Measurements from ENCODE around the gene NKX1-2. TPM values are rescaled to one million over a fixed set of nuclear protein-coding genes. Genes with fewer than 3 reads are reported as not detected.

The NKX1-2 gene
- total RNA-seq, 6 donors from 2014 or later: 0.09 TPM; not detected in 5

DNA sequence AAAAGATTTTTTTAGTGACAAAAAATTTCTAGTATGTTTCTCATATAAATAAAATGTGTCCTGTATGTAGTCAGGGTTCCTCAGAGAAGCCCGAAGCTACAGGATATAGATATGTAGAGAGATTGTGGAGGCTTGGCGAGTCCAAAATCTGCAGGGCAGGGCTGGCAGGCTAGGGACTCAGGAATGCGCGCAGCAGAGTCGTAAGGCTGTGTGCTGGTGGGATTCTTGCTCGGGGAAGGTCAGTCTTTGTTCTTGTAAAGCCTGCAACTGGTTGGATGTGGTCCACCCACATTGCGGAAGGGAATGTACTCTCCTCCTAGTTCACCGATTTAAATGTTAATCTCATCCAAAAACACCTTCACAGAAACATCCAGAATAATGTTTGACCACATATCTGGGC is 42.4 kb upstream of the NKX1-2 start:
- ATAC-seq (ENCODE audit: low FRiP score in 2 of 2) (no peak), DNase-seq (no peak)
- no peaks in the 10 kb centered on the region for H3K27me3 ChIP-seq
- 82 to 90% methylated on average over 8 of the region's 8 CpGs for WGBS, 2 donors
- TF ChIP-seq, protein P1, sequence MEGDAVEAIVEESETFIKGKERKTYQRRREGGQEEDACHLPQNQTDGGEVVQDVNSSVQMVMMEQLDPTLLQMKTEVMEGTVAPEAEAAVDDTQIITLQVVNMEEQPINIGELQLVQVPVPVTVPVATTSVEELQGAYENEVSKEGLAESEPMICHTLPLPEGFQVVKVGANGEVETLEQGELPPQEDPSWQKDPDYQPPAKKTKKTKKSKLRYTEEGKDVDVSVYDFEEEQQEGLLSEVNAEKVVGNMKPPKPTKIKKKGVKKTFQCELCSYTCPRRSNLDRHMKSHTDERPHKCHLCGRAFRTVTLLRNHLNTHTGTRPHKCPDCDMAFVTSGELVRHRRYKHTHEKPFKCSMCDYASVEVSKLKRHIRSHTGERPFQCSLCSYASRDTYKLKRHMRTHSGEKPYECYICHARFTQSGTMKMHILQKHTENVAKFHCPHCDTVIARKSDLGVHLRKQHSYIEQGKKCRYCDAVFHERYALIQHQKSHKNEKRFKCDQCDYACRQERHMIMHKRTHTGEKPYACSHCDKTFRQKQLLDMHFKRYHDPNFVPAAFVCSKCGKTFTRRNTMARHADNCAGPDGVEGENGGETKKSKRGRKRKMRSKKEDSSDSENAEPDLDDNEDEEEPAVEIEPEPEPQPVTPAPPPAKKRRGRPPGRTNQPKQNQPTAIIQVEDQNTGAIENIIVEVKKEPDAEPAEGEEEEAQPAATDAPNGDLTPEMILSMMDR (IDR thresholded peaks at IDR 0.05): no peak
- peaks cover 0 to 5% (median 0%) of the 10 kb centered on the region in 4 donors for H3K36me3 ChIP-seq
- H3K4me3 ChIP-seq: no peak overlapping the region
- no peaks in the 10 kb centered on the region for H3K9me3 ChIP-seq
- H3K27ac ChIP-seq: no peak overlapping the region
- peaks cover 0 to 5% (median 0%) of the 10 kb centered on the region in 4 donors for H3K4me1 ChIP-seq

- DNase-seq: no peak
- TF ChIP-seq, protein P1 (IDR thresholded peaks at IDR 0.05): no peak
- TF ChIP-seq EP300 (IDR thresholded peaks at IDR 0.05): no peak
- H3K4me3 ChIP-seq: no peak overlapping the region
- H3K27ac ChIP-seq: no peak overlapping the region
- peaks cover 0 to 5% (median 0%) of the 10 kb centered on the region in 4 donors for H3K4me1 ChIP-seq
- H3K9me3 ChIP-seq: no peaks in the 10 kb centered on the region
- ATAC-seq (ENCODE audit: low FRiP score in 2 of 2): no peak
- H3K27me3 ChIP-seq: no peaks in the 10 kb centered on the region
- H3K36me3 ChIP-seq: no peaks in the 10 kb centered on the region
- 94 to 97% methylated on average over 9 of the region's 9 CpGs for WGBS, 2 donors
Measured at GRCh38 chr10:124491105-124491504, 41.3 kb upstream of the NKX1-2 start.

- H3K27me3 ChIP-seq: no peaks in the 10 kb centered on the region
- H3K9me3 ChIP-seq: no peaks in the 10 kb centered on the region
- TF ChIP-seq POLR2A (IDR thresholded peaks at IDR 0.05) (no peak), POLR2AphosphoS5 (IDR thresholded peaks at IDR 0.05) (no peak), EP300 (IDR thresholded peaks at IDR 0.05) (no peak)
- TF ChIP-seq, protein P1 (IDR thresholded peaks at IDR 0.05): no peak
- no peak for DNase-seq
- 89 to 91% methylated on average over 6 of the region's 6 CpGs for WGBS, 2 donors
- H3K27ac ChIP-seq: no peak overlapping the region
- no peak overlapping the region for H3K4me3 ChIP-seq
- H3K4me1 ChIP-seq: no peaks in the 10 kb centered on the region
- H3K36me3 ChIP-seq: no peaks in the 10 kb centered on the region
- no peak for ATAC-seq (ENCODE audit: low FRiP score in 2 of 2)
Measured at GRCh38 chr10:124486635-124487034, 36.8 kb upstream of the NKX1-2 start.

DNA sequence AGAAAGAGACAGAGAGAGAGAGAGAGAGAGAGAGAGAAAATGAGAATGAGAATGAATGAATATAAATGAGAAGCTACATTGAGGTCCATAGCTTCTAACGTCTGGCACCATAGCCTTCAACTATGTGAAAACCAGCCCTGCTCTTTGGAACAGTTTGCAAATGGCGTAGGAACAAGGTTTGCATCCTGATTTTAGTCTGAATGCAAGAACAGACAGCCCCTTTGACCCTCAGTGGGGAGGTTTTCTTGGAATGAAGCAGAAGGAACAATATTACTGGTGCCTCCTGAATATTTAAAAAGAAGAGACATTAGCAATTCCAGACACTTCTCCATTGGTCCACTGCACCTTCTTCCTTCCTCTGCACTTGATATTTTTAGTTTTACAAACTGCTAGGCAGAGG is 34.8 kb upstream of the NKX1-2 start:
- H3K27ac ChIP-seq: no peak overlapping the region
- DNase-seq (no peak), ATAC-seq (ENCODE audit: low FRiP score in 2 of 2) (no peak)
- H3K4me1 ChIP-seq: no peaks in the 10 kb centered on the region
- H3K9me3 ChIP-seq: no peaks in the 10 kb centered on the region
- 81 to 84% methylated on average over 2 of the region's 2 CpGs for WGBS, 2 donors
- no peaks in the 10 kb centered on the region for H3K27me3 ChIP-seq
- H3K4me3 ChIP-seq: no peak overlapping the region
- no peaks in the 10 kb centered on the region for H3K36me3 ChIP-seq
- TF ChIP-seq, protein P1 (IDR thresholded peaks at IDR 0.05): no peak
- TF ChIP-seq EP300 (IDR thresholded peaks at IDR 0.05) (no peak), POLR2AphosphoS5 (IDR thresholded peaks at IDR 0.05) (no peak), POLR2A (IDR thresholded peaks at IDR 0.05) (no peak)

DNA sequence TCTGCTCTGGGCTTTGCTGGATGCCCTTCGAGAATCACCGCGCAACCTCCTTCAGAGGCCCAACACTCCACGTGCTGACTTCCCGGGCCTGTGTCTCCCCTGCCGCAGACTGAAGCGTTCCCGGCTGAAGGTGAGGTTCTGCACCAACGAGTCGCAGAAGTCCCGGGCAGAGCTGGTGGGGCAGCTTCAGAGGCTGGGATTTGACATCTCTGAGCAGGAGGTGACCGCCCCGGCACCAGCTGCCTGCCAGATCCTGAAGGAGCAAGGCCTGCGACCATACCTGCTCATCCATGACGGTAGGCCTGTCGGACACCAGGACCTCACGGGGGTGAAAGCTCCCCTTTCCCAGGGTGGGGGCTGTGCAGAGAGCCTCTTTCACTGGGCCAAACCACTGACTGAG is 34.2 kb upstream of the NKX1-2 start:
- no peaks in the 10 kb centered on the region for H3K4me1 ChIP-seq
- WGBS, 2 donors: 60 to 94% methylated on average over 1 to 15 of the region's 17 CpGs
- ATAC-seq (ENCODE audit: low FRiP score in 2 of 2) (no peak), DNase-seq (no peak)
- no peaks in the 10 kb centered on the region for H3K9me3 ChIP-seq
- H3K27me3 ChIP-seq: no peaks in the 10 kb centered on the region
- TF ChIP-seq POLR2A (IDR thresholded peaks at IDR 0.05): no peak
- TF ChIP-seq, protein P1 (IDR thresholded peaks at IDR 0.05): no peak
- TF ChIP-seq POLR2AphosphoS5 (IDR thresholded peaks at IDR 0.05): no peak
- TF ChIP-seq EP300 (IDR thresholded peaks at IDR 0.05): no peak
- no peak overlapping the region for H3K4me3 ChIP-seq
- H3K27ac ChIP-seq: no peak overlapping the region
- H3K36me3 ChIP-seq: no peaks in the 10 kb centered on the region

All from upper lobe of left lung (tissue), 6 donors.